GM21576 (cell line): Measurements from ENCODE around the gene PAH.

ENCODE experiments used
- ATAC-seq: cut with Tn5 transposase; IDR thresholded peaks from one replicate; pipeline ENCODE4 v1.9.1; 2021; ENCODE audit warnings: mild to moderate bottlenecking, moderate library complexity; ENCODE audit not compliant: unreplicated experiment

Gene PAH

DNA sequence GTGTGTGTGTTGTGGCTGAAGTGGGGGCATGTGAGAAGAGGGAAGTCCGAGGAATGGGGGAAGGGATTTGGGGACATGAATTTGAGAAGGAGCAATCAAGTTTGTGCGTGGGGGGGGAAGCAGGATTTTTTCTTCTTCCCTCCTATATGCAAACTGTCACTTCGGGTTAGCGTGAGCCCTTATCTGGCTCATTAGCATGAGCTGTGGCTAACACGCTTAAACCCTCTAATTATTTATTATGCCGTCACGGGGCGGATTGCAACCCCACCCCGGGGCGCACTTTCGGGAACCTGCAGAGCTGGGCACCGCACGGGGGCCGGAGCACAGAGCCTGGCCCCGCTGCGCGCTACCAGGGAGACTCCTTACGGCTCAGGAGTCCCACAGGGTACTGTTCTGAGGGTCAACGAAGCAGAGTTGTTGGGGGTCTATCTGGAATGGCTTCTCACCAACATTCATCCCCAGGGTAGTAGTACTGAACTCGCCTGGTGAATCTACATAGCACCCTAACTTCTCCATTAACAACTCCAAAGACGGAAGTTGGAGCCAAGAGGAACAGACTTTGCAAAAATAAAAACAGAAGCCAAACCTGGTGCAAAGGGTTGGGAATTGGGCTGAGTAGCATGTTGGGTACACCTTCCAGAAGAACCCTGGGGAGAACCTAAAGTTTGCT, 34.0 kb upstream of the PAH start:
- no peak for ATAC-seq

DNA sequence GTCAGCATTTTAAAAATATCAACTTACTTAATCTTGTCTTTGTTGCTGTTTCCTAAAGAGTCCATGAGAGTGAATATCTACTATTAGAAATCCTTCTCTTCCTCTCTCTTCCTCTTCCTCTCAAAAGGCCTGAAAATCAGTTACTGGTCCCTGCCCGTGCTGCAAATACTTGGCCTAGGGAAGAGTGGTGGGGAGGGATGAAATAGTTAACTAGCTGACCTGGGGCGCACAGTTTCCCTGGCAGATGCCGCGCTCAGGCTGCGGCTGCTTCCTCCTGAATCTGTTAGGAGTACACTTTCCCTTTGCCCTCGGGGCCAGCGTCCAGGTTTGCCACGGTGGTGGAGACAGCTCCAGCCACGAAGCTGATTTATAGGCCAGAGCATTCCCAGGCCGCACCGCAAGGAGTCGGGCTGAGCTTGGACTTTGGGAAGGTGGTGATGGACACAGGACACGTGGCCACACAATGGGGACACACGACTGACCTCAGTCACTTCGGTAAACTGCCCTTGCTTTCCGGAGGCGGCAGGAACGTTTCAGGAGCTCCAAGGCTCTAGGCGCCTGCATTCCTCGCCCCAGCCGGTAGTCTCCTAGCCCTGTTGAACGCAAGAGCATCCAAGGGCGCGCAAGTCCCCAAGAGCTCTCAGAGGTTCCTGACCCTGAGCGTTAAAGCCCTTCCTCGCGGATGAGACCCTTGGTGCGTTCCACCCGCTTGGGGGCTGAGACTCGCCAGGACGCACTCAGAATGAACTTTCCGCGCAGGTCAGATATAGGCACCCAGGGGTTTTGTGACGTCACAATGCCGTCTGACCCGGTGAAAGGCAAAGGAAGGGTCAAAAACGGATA, 33.3 kb upstream of the PAH start:
- ATAC-seq: no peak

DNA sequence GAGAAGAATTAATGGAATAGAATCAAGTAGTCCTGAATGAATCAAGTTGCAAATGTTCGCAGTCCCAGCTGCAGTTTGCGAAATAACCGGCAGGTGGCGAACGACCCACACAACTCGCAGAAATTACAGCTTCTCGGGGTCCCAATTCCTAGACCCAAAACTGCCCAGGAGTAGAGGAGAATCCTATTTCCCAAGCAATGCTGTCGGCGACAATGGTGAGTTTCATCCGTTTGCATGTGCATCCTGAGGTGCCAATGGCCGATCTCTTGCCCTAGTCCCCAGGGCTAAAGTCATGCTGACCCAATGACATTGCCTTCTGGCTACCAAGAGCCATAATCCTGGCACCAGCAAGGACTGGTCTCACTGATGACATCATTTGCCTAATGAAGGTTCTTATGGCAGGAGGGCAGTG, 31.9 kb upstream of the PAH start:
- ATAC-seq: no peak

DNA sequence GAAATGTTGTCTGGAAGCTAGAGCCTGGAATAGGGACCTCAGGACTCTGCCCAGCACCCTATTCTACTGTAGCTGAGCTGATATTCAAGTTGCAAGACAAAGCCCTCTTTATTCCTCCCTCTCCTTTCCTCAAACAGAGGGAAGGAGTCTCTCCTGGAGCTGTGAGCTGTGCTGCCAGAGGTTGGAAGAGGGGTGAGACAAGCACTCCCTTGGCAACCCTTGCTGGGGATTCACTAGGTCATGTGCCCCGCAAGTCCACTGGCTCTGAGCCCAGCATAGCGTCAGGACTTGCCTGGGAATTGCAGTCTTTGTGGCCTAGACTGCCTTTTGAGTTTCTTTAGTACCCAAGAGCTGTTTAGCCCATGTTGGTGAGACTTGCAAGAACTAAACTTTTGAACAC, 29.0 kb upstream of the PAH start:
- ATAC-seq: no peak

DNA sequence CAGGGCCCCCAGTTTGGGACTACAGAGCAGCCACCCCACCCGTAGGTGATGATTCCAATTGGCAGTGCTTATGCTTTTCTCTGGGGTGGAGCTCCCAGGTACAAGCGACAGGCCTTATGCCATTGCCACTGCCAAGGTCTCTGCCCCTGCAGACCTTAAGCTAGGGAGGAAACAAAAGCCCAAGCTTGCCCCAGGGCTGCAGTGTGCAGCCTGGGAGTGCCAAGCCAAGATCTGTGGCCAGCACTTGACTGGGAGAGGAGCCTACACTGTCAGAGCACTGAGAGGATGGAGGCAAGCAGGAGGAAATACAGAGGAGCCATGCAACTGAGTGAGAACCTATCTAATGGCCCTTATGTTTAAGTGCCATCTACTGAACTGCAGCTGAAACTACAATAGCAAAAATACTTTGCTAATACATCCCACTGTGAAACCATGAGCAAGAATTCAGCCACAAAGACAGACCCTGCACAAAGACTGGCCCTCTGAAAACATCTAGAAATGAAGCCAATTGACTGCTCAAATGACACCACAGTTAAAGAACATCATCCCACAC, 22.7 kb upstream of the PAH start:
- ATAC-seq: no peak

DNA sequence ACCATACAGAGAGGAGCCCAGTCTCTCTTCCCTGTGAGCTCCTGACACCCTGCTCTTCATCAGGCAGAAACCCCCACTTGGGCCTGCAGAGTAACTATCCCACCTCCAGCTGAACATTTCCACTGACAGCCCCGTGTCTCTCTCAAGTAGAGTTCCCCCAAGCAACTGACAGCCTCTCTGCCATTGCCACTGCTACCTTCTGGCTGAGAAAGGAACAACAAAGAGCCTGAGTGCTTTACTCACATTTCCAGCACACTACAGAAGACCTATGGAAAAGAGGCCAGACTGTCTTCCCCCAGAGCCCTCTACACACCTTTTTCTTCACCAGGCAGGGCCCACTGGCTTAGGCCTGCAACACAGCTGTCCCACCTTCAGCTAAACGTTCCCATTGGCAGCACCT, 22.0 kb upstream of the PAH start:
- no peak for ATAC-seq

DNA sequence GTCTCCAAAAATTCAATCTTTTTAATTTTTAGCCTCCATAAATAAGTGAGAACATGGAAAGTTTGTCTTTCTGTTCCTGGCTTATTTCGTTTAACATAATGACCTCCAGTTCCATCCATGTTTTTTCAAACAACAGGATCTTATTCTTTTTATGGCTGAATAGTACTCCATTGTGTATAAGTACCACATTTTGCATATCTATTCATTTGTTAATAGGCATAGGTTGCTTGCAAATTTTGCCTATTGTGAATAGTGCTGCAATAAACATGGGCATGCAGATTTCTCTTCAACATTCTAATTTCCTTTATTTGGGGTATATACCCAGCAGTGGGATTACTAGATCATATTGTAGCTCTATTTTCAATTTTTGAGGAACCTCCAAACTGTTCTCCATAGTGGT, 16.1 kb upstream of the PAH start:
- ATAC-seq: no peak

DNA sequence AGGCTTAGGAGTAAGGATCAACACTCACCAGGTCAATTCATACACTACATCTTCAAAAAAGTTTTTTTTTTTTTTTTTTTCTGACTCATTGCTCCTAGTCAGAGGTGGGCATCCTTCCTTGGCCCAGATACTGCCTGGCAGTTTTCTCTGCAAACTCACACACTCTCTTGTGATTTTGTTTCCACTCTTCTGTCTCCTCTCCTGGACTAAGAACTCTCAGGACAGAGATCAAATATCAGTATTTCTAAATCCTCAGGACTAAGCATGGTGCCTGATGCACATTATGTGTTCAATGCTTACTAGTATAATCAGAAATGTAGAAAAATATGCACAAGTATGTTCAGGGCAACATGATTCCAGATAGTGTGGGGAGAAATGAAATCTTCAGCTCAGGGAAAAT, 10.2 kb upstream of the PAH start:
- no peak for ATAC-seq

DNA sequence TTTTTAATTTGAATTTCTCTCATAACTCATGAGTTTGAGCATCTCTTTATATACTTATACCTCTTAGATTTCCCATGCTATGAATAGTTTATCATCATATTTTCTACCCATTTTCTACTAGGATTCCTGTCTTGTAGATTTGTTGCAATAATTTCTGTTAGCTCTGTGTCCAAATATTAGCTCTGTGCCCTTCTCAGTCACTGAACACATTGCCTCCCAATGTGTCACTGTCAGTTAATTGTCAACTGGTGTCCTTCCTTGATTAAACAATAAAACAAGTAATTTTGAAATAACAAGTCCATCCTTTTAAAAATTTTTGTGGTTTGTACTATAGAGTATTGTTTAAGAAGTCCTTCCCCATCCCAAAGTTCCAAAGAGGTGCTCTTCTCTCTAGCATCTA, 4.2 kb upstream of the PAH start:
- no peak for ATAC-seq

DNA sequence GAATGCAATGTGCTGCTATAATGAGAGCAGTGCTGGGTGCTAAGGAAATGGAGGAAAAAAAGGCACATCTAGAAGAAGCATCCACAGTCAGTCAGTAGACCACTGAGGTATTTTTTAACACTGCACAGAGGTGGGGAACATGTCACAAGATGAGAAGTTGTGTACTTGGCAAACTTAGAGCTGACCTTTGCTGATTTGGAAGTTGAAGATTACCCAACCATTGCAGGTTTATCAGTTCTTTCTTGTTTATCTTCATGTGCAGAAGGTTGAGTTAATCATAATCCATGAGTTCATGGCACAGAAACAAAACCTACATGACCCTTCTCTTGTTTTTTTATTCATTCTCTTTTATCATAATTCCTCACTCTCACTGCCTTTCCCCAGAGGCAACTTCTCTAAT, 3.2 kb upstream of the PAH start:
- ATAC-seq: no peak

DNA sequence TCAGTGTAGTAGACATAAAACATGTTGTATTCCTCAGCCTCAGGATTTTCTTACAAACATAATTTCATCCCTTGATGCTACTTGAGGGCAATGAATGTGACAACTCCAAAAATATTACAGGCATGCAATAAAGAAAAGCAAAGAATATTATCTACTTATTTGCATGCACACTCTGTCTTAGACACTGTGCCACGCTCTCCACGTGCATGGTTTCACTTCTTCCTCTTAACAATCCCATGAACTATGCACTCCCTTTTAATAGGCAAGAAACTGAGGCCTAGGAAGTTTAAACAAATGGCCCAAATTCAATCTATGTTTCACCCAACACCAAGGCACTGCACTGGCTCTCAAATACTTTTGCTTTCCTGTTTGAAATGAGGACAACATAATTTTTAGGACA, 1.8 kb upstream of the PAH start:
- ATAC-seq: no peak

DNA sequence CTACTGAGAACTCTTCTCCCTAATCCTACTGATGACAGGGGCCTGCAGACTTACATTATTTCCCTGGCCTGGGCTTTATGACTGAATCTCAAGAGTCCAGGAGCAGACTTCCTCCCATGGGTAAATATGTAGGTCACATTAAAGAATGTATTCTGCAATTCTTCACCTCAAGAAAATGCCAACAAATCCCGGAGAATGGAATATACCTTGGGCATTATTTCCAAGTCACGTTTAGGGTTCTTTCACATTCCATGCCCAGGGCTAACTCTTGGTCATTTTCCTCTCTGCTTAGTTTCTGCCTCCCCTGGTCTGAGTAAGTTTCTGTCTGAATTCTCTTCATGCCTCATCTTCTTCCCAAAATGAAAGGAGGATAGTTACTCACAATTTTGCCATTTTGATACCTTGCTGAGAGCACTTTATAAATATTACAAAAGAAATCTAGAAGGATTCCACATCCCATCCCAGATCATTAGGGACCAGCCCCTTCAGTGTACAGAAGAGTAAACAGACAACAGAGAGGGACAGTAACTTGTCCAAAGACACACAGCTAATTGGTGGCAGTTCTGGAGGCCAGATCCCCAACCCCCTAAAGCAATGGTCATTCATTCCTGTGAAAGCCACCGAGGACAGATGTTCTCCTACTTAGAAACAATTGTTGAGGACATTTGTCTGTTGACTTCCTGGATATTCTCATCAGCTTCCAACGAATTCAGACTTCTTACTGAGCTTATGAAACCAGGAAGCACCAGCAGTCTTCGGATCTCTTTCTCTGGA, 605 bp downstream of the PAH start:
- no peak for ATAC-seq

DNA sequence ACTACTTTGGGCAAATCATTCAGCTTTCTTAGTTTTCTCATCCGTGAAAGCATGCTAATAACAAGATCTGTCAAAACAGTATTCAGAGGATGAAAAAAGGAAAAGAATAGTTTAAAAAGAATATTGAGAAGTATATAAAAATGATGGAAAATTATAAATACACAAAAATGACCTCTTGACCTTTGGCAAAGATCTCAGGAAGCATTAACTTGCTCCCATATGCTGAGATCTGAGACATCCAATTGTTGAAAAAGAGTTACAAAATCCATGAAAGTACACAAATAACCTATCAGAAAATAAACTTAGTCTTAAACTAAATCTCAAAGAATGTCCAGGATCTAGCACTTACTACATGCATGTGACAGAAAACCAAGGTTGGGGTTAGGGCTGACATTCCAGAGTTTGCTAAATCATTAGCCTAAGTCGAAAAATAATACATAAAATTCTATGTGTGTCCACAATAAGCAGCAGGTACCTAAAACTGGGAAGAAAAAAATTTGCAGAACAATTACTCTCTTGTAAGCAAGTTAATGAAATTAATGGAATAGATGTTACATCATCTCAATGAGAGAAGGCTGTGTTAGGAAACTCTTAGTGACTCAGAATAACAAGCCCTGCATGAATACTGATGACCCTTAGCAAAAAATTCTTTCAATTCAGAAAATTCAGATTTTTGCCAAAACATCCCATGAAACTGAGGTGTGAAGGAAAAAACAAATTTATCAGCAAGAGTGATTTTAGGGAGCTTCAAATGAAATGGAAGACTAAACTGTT, 3.4 kb downstream of the PAH start:
- no peak for ATAC-seq

DNA sequence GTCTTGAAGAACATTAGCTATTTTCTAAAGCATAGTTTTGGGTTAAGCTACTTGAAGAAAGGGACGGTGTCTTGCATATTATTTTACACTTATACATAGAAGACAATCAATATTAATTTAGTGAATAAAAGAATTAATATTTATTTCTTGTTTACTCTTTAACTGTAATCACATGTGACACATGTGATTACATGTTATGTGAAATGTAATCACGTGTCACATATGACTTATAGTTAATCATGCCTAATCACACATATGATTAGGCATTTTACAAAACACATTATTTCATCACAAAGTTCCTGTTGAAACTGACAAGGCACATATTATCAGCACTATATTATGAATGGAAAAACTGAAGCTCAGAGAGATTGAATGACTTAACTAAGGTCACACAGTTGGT, 4.8 kb downstream of the PAH start:
- ATAC-seq: no peak

DNA sequence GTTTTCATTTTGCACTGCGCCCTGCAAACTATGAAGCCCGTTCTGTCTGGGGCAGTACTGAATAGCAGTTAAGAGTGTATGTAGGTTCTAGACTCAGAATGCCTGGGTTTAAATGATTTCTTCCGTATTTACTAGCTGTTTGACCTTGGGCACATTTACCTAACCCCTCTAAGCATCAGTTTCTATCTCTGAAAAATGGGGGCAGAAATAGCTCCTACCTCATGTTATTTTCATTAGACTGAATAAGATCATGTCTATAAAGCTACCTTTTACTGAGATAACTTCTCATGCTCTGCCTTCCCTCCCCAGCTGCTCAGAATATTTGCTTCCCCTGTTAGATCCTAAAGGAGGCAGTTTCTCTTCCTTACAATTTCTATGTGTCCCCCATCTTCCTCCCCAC, 5.7 kb downstream of the PAH start:
- no peak for ATAC-seq

DNA sequence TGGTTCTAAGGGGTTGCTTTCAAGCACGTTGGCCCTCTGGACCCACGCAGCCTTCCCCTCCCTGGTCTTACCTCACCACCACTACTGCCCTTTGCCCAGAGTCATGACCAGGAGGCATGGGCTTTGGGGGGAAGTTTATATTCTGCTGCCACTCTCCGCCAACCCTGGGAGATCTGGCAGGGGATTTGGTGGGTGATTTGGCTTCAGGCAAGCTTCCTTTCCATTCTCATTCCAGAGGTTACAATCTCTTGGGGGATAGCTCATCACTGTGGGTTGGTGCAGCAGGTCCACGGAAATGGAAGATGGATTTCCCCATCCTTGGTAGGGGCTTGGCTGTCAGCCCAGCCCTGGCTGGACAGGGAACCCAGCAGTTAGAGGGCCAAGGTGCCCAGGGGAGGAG, 6.3 kb downstream of the PAH start:
- no peak for ATAC-seq

DNA sequence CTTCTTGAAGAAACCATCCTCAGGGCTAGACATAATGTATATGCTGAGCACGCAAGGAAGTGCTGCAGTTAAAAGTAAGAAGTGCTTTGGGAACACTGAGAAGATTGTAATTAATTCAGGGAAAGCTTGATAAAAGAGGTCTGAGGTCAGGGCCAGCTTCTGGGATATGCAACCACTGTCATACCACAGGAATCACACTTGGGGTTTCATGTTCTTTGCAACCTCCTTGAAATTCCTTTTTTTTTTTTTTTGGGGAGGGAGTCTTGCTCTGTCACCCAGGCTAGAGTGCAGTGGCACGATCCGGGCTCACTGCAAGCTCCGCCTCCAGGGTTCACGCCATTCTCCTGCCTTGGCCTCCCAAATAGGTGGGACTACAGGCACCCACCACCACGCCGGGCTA, 6.9 kb downstream of the PAH start:
- ATAC-seq: no peak

DNA sequence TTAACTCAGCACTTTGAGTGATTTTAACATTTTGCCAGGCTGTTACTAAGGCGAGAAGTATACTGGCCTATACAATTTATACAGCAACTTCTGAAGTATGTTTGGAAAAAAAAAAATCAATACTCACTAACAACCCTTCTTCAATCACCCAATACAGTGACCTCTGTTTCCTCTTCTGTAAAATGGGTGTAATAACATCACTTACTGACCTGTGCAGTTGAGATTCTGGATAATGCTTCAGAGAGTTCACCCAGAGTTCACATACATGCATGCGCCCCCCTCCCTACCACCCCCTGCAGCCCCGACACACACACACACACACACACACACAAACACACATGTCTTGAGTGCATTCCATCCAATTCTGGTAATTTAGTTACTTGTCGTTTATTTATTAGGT, 9.1 kb downstream of the PAH start:
- ATAC-seq: no peak

DNA sequence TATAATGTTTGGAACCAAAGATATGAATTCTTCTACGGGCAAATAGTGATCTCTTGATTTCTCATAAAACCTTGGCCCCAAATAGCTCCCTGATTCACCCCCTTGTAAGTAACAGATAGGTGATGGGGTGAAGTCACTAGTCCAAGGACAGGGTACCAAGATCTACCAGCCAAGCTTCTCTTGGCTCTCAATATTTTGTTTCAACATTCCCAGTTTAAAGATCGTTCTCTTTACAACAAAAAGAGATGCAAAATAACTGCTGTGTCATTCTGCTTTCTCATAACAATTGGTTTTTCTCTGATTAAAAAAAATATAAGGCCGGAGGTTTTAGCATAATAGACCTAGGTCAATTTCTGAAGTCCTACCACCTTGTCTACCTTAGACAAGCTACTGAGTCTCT, 11.8 kb downstream of the PAH start:
- no peak for ATAC-seq

DNA sequence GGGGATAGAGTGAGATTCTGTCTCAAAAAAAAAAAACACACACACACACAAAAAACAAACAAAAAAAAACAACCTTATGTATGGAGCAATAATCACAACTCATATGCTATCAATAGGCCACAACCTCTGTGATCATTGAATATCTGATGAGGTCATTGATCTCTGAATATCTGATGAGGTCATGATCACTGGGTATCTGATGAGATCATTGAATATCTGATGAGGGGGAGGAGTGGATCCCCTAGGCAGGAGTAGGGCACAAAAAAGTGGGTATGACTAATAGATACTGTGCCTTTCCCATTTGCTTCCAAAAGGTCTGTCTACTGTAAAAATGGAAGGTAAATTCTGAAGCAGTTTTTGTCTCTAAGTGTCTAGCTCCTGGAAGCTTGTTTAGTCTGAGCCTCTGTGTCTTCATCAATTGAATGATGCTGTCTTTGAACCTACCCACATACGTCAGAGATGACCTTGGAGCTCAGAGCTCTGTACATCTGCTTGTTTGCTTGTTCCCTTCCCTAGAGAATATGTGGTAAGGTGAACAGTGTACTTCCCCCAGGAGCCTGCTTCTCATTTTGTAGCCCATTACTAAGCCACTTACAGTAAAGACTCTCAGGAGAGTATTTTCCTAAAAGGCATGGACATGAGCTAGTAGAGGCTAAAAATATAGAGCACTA, 13.6 kb downstream of the PAH start:
- ATAC-seq: no peak
